T-helper 1 cell (primary cell): Measurements from ENCODE around the gene GNG11.

Experiments used
- DNase-seq, 5 donors: peaks; one replicate each; pipeline ENCODE4 v3.0.0-alpha.2; 2012 to 2020

GNG11 gene

DNA sequence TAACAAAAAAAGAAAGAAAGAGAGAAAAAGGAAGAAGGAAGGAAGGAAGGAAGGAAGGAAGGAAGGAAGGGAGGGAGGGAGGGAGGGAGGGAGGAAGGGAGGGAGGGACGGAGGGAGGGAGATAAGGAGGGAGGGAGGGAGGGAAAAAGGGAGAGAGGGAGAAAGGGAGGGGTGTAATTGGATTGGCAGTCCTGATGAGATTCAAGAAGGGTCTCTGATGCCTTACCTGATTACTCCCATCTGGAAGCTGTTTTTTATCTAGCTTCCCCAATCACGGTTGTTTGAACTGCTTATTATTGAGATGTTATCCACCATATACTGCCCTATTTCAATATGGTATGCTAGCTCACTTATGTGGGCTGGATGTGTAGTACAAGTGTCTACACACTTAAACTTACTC, 27.3 kb downstream of the GNG11 start:
- no peak for DNase-seq

DNA sequence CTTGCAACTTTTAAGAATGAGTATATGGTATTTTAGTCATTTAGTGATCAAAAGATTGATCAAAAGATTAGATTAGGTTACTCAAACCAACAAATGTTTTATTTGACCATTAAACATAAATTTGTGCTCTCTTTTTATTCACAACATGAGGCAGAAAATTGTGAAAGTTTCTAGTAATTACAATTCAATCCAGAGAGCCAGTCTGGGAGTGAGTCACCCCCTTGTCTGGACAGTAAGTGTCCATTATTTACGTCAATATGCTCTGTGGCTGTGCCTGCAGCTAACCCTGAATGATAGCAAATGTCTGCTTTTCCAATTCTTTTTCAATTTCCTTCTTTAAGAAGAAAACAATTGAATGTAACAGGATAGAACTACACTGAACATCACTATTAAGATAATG, 27.9 kb downstream of the GNG11 start:
- DNase-seq, result no peak

DNA sequence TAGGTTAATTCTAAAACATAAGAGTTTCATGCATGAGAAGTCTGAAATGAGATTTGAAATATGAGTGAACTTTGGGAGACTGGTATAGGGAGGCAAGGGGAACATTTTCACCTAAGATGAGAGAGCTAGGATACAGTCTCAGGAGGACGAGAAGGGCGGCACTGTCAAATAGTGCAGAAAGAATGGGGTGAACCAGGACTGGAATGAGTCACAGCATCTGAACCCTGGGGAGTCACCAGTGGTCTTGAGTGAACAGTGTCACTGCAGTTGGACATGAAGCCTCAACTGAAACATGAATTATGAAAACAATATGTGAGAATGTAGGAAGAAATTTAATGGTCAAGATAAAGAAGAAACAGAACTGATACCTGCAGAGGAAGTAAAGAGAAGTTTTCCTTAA, 33.8 kb downstream of the GNG11 start:
- no peak for DNase-seq

- DNase-seq, result no peak
Measured at GRCh38 chr7:93957767-93958166, 36.2 kb downstream of the GNG11 start.

- no peak for DNase-seq
Measured at GRCh38 chr7:93958216-93958615, 36.7 kb downstream of the GNG11 start.

GRCh38 chr7:93958651-93959050, 37.1 kb downstream of the GNG11 start:
- DNase-seq, result no peak

DNA sequence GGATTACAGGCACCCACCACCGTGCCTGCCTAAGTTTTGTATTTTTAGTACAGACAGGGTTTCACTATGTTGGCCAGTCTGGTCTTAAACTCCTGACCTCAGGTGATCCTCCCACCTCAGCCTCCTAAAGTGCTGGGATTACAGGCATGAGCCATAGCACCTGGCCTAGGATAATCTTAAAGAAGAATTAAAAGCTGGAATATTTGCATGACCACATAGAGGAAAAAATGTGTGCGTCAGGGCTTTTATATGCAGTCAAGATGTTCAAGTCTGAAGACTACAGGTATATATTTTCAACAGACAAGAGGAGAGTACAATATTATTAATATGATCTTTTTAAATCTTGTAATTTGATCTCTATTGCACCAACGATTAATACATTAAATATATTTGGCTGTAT, 39.5 kb downstream of the GNG11 start:
- no peak for DNase-seq

- DNase-seq, result no peak
Measured at GRCh38 chr7:93964262-93964661, 42.7 kb downstream of the GNG11 start.

DNA sequence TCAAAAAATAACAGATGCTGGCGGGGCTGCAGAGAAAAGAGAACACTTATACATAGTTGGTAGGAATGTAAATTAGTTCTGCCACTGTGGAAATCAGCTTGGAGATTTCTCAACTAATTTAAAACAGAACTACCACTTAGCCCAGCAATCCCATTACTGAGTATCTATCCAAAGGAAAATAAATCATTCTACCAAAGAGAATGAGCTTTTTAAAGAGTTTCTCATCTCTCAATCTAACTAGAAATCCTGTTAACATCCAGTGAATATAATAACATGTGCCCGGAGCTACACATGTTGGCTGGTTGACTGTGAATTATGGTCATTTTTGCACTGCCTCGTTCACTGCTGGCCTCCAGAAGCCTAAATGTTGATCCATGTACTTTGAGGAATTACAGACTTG, 43.3 kb downstream of the GNG11 start:
- DNase-seq, result no peak

GRCh38 chr7:93968911-93969620, 47.5 kb downstream of the GNG11 start:
- no peak for DNase-seq

DNA sequence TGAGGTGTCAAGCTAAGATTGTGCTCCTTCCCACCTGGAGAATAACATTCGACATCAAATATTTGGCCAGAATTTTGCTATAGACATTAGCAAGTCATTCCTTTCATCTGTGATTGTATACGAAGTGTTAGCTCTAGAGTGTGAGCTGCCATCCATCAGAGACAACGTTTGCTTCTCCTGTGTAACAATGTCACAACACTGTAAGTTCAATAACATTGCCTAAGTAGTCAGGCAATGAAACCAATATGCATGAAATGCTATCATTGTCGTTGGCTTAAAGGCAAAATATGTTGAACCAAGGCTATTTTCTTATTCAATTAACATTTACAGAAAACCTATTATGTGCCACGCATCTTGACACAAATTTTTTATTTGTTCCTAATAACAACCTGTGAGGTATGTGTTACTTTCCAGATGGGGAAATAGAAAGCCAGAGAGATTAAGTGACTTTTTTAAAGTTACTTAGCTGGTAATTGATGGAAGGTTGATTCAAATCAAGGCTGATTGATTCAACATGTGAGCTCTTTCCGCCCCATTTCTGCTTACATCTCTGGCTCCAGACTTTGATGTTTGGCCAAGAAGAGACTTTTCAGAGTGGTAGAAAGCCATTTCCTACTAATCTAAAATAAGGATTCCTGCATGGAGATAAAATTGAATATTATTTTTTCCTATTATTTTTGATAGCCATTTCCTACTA, 50.6 kb downstream of the GNG11 start:
- no peak for DNase-seq

DNA sequence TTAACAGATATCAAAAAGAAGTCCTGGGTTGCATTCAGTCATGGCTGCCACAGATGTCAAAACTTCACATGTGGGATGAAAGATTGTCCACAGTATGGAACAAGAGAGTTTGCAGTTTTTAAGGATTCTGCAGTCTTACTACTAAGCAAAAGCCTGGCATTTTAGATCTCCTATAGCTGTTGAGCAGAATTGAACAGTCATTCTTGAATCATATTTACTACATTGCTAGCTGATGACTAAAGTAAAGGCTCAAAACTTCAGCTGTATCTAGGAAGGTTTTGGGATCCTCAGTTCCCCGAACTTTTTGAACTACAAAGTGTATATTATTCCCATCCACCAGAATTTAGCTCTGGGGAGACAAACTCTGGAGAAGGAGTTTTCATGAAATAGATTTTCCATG, 51.6 kb downstream of the GNG11 start:
- DNase-seq, result no peak

- no peak for DNase-seq
Measured at GRCh38 chr7:93977211-93977950, 55.8 kb downstream of the GNG11 start.
